K562 (cell line): Measurements from ENCODE around the gene NVL. TPM values are rescaled to one million over a fixed set of nuclear protein-coding genes. Genes with fewer than 3 reads are reported as not detected.

Experiments
- ATAC-seq: fragments of 200-7000 bp; cut with Tn5 transposase; 3 replicates; pipeline ENCODE4 v1.9.1; 2020; ENCODE audit warnings: moderate library complexity
- BruUV-seq: library from RNA; stranded (reverse); fragments of 400-500 nt; replicated peaks from 2 replicates; lab custom pipeline; 2021; lab: Mats Ljungman, UMichigan
- CTCF ChIA-PET: fragments of 300-600 bp; formaldehyde crosslinking; extraction: SDS; loops from one replicate; lab custom pipeline; 2021; ENCODE audit warnings: low intra/inter-chr PET ratio; lab: Yijun Ruan, JAX
- POLR2A ChIA-PET: fragments of 300-600, 350-650 bp; sonication (Branson Sonifier 250); formaldehyde crosslinking; extraction: SDS; loops from one replicate; lab custom pipeline; 2021; ENCODE audit warnings: antibody characterized with exemption, inconsistent platforms; lab: Yijun Ruan, JAX
- DNase-seq, 4 experiments: peaks; one replicate each; pipeline versions ENCODE4 v3.0.0 to v3.0.0-alpha.2; 2011 to 2018; ENCODE audit warnings: low spot score in 3 of 4, mixed read lengths in 3 of 4; ENCODE audit errors: extremely low read depth in 1 of 4
- FAIRE-seq: peaks from 2 replicates; lab custom pipeline; 2011; peaks lifted over from hg19 to GRCh38; lab: Jason Lieb, UNC
- H2AFZ ChIP-seq: 2 replicates; pipeline ENCODE4 v1.6.0; 2011; ENCODE audit warnings: low read depth, low read length, control low read depth, inconsistent platforms
- H3K27ac ChIP-seq: fragments of 200-600 bp; 3 replicates; pipeline ENCODE4 v1.8.0; 2011; ENCODE audit warnings: low read depth, mild to moderate bottlenecking, control low read depth, inconsistent platforms, low read length, moderate library complexity, mixed read lengths; ENCODE audit errors: extremely low read depth
- H3K27me3 ChIP-seq, 2 experiments: fragments of 300-600 bp in 1 of 2; 2 replicates in 1 of 2; 3 replicates in 1 of 2; pipeline versions ENCODE4 v1.6.0 to v1.8.0; 2011; ENCODE audit warnings: inconsistent platforms in 2 of 2, low read length in 2 of 2, mild to moderate bottlenecking in 1 of 2, mixed read lengths in 1 of 2, moderate library complexity in 1 of 2; ENCODE audit not compliant: control insufficient read depth in 2 of 2, insufficient read depth in 2 of 2
- H3K36me3 ChIP-seq: fragments of 300-600 bp; 3 replicates; pipeline ENCODE4 v1.8.0; 2011; ENCODE audit warnings: mild to moderate bottlenecking, low read length, inconsistent platforms; ENCODE audit not compliant: control insufficient read depth, insufficient read depth
- H3K4me1 ChIP-seq, 2 experiments: fragments of 200-600 bp in 1 of 2; replicated peaks in 1 of 2; 2 replicates in 1 of 2; 3 replicates in 1 of 2; pipeline versions ENCODE4 v1.5.1 to v1.8.0; 2011; ENCODE audit warnings: inconsistent platforms in 2 of 2, low read length in 2 of 2, mild to moderate bottlenecking in 1 of 2, mixed read lengths in 1 of 2, moderate library complexity in 1 of 2; ENCODE audit not compliant: control insufficient read depth in 2 of 2, insufficient read depth in 2 of 2
- H3K4me2 ChIP-seq: 2 replicates; pipeline ENCODE4 v1.6.1; 2011; ENCODE audit warnings: low read length, control low read depth, inconsistent platforms, mixed read lengths; ENCODE audit not compliant: insufficient read depth
- H3K4me3 ChIP-seq: fragments of 200-600 bp; sonication (generic), shearing (Covaris generic); 2 replicates; pipeline ENCODE4 v1.5.1; 2016; ENCODE audit warnings: control low read depth, inconsistent platforms
- H3K79me2 ChIP-seq: fragments of 200-600 bp; 3 replicates; pipeline ENCODE4 v1.8.0; 2011; ENCODE audit warnings: low read length, inconsistent platforms; ENCODE audit not compliant: control insufficient read depth, insufficient read depth
- H3K9ac ChIP-seq, 2 experiments: 2 replicates each; pipeline versions ENCODE4 v1.6.0 to v1.6.1; 2011; ENCODE audit warnings: low read depth in 2 of 2, low read length in 2 of 2, control low read depth in 1 of 2, inconsistent platforms in 1 of 2, mild to moderate bottlenecking in 1 of 2, mixed read lengths in 1 of 2; ENCODE audit not compliant: insufficient read depth in 1 of 2
- H3K9me1 ChIP-seq: one replicate; pipeline ENCODE4 v1.6.0; 2011; ENCODE audit warnings: inconsistent platforms, mild to moderate bottlenecking, low read length, moderate library complexity; ENCODE audit not compliant: control insufficient read depth, insufficient read depth
- H3K9me3 ChIP-seq: replicated peaks from 2 replicates; pipeline ENCODE4 v1.5.1; 2011; ENCODE audit warnings: low read depth, low read length, inconsistent platforms; ENCODE audit not compliant: control insufficient read depth, insufficient read depth
- H4K20me1 ChIP-seq: replicated peaks from 2 replicates; pipeline ENCODE4 v1.6.1; 2011; ENCODE audit warnings: low read length, inconsistent platforms, mixed read lengths; ENCODE audit not compliant: control insufficient read depth, insufficient read depth
- RBM14 ChIP-seq: fragments of 200-400 bp; formaldehyde crosslinking; IDR thresholded peaks from 2 replicates; pipeline ENCODE4 v1.6.1; 2018; ENCODE audit warnings: low read depth, mild to moderate bottlenecking, low read length, moderate library complexity, borderline replicate concordance; ENCODE audit not compliant: insufficient read depth
- ZKSCAN1 ChIP-seq: fragments of 150-350 bp; IDR thresholded peaks from 2 replicates; pipeline ENCODE4 v1.6.1; 2016; ENCODE audit warnings: low read depth, low read length
- ZNF121 ChIP-seq: sonication (generic); formaldehyde crosslinking; conservative IDR thresholded peaks from 2 replicates; pipeline ENCODE4 v1.8.0; 2022; ENCODE audit warnings: missing genetic modification reagents
- ZNF592 ChIP-seq: fragments of 450-650 bp; IDR thresholded peaks from 2 replicates; pipeline ENCODE4 v1.6.1; 2017; ENCODE audit warnings: antibody characterized with exemption, mild to moderate bottlenecking
- WGBS: fragments of 100-300 bp; shearing (Covaris generic); methylation state at CpG from one replicate; pipeline ENCODE4 v1.1.6; 2016; ENCODE audit warnings: low coverage, mixed read lengths; ENCODE audit not compliant: insufficient coverage; ENCODE audit errors: missing lambda C conversion rate; 5-methylcytosine and 5-hydroxymethylcytosine counted together
- in situ Hi-C: fragments of 300-500 bp; cut with MboI; formaldehyde crosslinking; loops from 4 replicates; pipeline ENCODE4 v1.15.0; 2018; ENCODE audit warnings: inconsistent platforms, mixed read lengths
- intact Hi-C: fragments of 100-400 bp; cut with micrococcal nuclease; formaldehyde crosslinking; loops from 2 replicates; pipeline ENCODE4 v1.14.2; 2022
- polyA plus RNA-seq, 8 experiments: library from polyadenylated mRNA; depleted of rRNA in 4 of 8; stranded (reverse) in 5 of 8; unstranded in 3 of 8; fragments of >200 nt; fragmentation: Nextera tagmentation in 2 of 8; fragmentation: Illumina TruSeq in 1 of 8; extraction: Ambion mirVana in 2 of 8; extraction: Trizol in 1 of 8; gene quantifications; 2 replicates each; pipeline versions ENCODE4 v1.2.1 to v1.2.3, GENCODE V29; 2011 to 2014; ENCODE audit warnings: inconsistent platforms in 1 of 8, missing spikeins in 1 of 8
- total RNA-seq, 7 experiments: library from RNA; depleted of rRNA in 6 of 7; stranded (reverse); fragments of >200 nt in 6 of 7; fragmentation: Illumina TruSeq in 2 of 7; extraction: Trizol in 2 of 7; gene quantifications; 2 replicates each; pipeline versions ENCODE4 v1.2.1 to v1.2.3, GENCODE V29; 2011 to 2021; ENCODE audit warnings: low replicate concordance in 1 of 7

Gene NVL
- total and polyA plus RNA-seq, 9 of the 15 experiments (the other 6 are each of a cell fraction or from before 2014, with no cell fraction given): 32.5 to 86.6 (median 62.9) TPM

GRCh38 chr1:224271106-224271505 is 58.9 kb downstream of the NVL start:
- Histone ChIP-seq H3K27ac (no peak overlapping the region), H3K4me2 (no peak overlapping the region), H3K9me1 (no peaks in the 10 kb centered on the region), H3K4me3 (no peak overlapping the region), H3K36me3 (peaks cover 65% of the 10 kb centered on the region), H2AFZ (no peak overlapping the region), H3K27me3 (no peaks in the 10 kb centered on the region), H3K79me2 (no peaks in the 10 kb centered on the region), H4K20me1 (no peaks in the 10 kb centered on the region), H3K9me3 (no peaks in the 10 kb centered on the region), H3K9ac (no peak overlapping the region), H3K4me1 (no peaks in the 10 kb centered on the region)
- POLR2A ChIA-PET: no interaction called here
- CTCF ChIA-PET: no interaction called here
- no peak for DNase-seq
- TF ChIP-seq ZKSCAN1 (no peak), ZNF592 (no peak), RBM14 (no peak), ZNF121 (CRISPR knock-in tag) (peak; percentile 93)
- in situ Hi-C loops: no loop called here
- ATAC-seq: no peak
- intact Hi-C loops: no loop called here
- BruUV-seq: no TSS peak
- 97% methylated on average over 3 of the region's 3 CpGs for WGBS
- no peak for FAIRE-seq
